Caco-2 (cell line): Measurements from ENCODE around the gene OPN1SW. TPM values are rescaled to one million over a fixed set of nuclear protein-coding genes. Genes with fewer than 3 reads are reported as not detected.

ENCODE experiments used
- BruUV-seq: library from RNA; stranded (reverse); fragments of 400-500 nt; replicated peaks from 2 replicates; lab custom pipeline; 2021; lab: Mats Ljungman, UMichigan
- CTCF ChIA-PET: fragments of 300-600 bp; sonication (Branson Sonifier 250); formaldehyde crosslinking; loops from one replicate; lab custom pipeline; 2022; ENCODE audit warnings: antibody characterized with exemption; lab: Charles Lee
- POLR2A ChIA-PET: fragments of 300-600 bp; sonication (Branson Sonifier 250); formaldehyde crosslinking; loops from one replicate; lab custom pipeline; 2022; ENCODE audit warnings: antibody characterized with exemption; lab: Charles Lee
- DNase-seq, 2 experiments: peaks; one replicate each; pipeline versions ENCODE4 v3.0.0 to v3.0.0-alpha.2; 2020 to 2022
- H3K27me3 ChIP-seq: replicated peaks from 2 replicates; pipeline ENCODE4 v1.6.0; 2011; ENCODE audit warnings: low read length; ENCODE audit not compliant: control insufficient read depth, insufficient read depth
- H3K36me3 ChIP-seq: 2 replicates; pipeline ENCODE4 v1.5.1; 2011; ENCODE audit warnings: low read length; ENCODE audit not compliant: control insufficient read depth, insufficient read depth
- H3K4me1 ChIP-seq: fragments of 250-450 bp; sonication (Bioruptor Pico); 2 replicates; pipeline ENCODE4 v1.5.1; 2020; ENCODE audit warnings: mild to moderate bottlenecking
- H3K4me3 ChIP-seq: 2 replicates; pipeline ENCODE4 v1.5.1; 2011; ENCODE audit warnings: low read depth, mild to moderate bottlenecking, control low read depth, low read length
- H3K9me3 ChIP-seq: fragments of 250-450 bp; sonication (Bioruptor Pico); 2 replicates; pipeline ENCODE4 v1.5.1; 2020; ENCODE audit warnings: mild to moderate bottlenecking, moderate library complexity
- H3K27ac Mint-ChIP-seq: one replicate; pipeline ENCODE4 v1.8.0; 2022; ENCODE audit warnings: mixed read lengths; ENCODE audit not compliant: unreplicated experiment
- H3K27me3 Mint-ChIP-seq: one replicate; pipeline ENCODE4 v1.8.0; 2022; ENCODE audit warnings: mixed read lengths; ENCODE audit not compliant: insufficient read depth, unreplicated experiment
- H3K36me3 Mint-ChIP-seq: one replicate; pipeline ENCODE4 v1.8.0; 2022; ENCODE audit warnings: mild to moderate bottlenecking, mixed read lengths; ENCODE audit not compliant: insufficient read depth, unreplicated experiment
- H3K4me1 Mint-ChIP-seq: one replicate; pipeline ENCODE4 v1.8.0; 2022; ENCODE audit warnings: low read depth, mixed read lengths; ENCODE audit not compliant: unreplicated experiment
- H3K4me3 Mint-ChIP-seq: one replicate; pipeline ENCODE4 v1.8.0; 2022; ENCODE audit warnings: mild to moderate bottlenecking, moderate library complexity, mixed read lengths; ENCODE audit not compliant: unreplicated experiment
- H3K9me3 Mint-ChIP-seq: one replicate; pipeline ENCODE4 v1.8.0; 2022; ENCODE audit warnings: mixed read lengths; ENCODE audit not compliant: unreplicated experiment
- intact Hi-C: fragments of 100-400 bp; cut with micrococcal nuclease; formaldehyde crosslinking; loops from one replicate; pipeline ENCODE4 v1.10.0; 2022; ENCODE audit not compliant: unreplicated experiment
- total RNA-seq: library from RNA; stranded (reverse); gene quantifications from 2 replicates; pipeline ENCODE4 v1.2.3, GENCODE V29; 2022
- TF ChIP-seq, protein P1 (sequence below), 2 experiments: fragments of 200-600 bp in 1 of 2; IDR thresholded peaks; 1 replicate in 1 of 2; 2 replicates in 1 of 2; pipeline versions ENCODE4 v1.5.1 to v1.8.0; 2011 to 2022; ENCODE audit warnings: antibody characterized with exemption in 1 of 2, control low read depth in 1 of 2, inconsistent platforms in 1 of 2, low read depth in 1 of 2, low read length in 1 of 2, mild to moderate bottlenecking in 1 of 2, moderate library complexity in 1 of 2; ENCODE audit not compliant: insufficient read depth in 1 of 2, severe bottlenecking in 1 of 2, unreplicated experiment in 1 of 2

OPN1SW gene
- total RNA-seq, 1 experiment from 2014 or later = not detected

DNA sequence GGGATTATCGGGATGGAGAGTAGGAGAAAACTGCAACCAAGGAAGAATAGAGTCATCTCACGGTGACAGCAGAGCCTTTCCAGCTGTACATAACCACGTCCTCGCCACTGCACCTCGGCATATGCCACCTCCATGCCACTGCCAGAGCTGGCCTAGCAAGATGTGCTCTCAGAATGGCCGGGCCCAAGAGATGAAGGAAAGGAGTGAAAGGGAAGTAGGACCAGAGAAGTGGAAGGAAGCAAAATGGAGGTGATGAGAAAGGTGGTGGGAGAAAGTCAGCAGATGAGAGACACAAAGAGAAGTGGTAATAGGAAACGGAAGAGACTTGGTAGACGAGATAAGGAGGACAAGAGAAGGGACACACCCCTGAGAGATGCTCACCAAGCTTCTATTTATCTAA lies 44.4 kb downstream of the OPN1SW start:
- no peaks in the 10 kb centered on the region for H3K36me3 Mint-ChIP-seq
- intact Hi-C loops = no loop called here
- no peak for DNase-seq
- TF ChIP-seq, protein P1, sequence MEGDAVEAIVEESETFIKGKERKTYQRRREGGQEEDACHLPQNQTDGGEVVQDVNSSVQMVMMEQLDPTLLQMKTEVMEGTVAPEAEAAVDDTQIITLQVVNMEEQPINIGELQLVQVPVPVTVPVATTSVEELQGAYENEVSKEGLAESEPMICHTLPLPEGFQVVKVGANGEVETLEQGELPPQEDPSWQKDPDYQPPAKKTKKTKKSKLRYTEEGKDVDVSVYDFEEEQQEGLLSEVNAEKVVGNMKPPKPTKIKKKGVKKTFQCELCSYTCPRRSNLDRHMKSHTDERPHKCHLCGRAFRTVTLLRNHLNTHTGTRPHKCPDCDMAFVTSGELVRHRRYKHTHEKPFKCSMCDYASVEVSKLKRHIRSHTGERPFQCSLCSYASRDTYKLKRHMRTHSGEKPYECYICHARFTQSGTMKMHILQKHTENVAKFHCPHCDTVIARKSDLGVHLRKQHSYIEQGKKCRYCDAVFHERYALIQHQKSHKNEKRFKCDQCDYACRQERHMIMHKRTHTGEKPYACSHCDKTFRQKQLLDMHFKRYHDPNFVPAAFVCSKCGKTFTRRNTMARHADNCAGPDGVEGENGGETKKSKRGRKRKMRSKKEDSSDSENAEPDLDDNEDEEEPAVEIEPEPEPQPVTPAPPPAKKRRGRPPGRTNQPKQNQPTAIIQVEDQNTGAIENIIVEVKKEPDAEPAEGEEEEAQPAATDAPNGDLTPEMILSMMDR (IDR thresholded peaks at IDR 0.05; ENCODE audit: insufficient read depth in 1 of 2, low read depth in 1 of 2, low read length in 1 of 2, severe bottlenecking in 1 of 2, unreplicated experiment in 1 of 2) = no peak
- H3K27ac Mint-ChIP-seq = no peak overlapping the region
- CTCF ChIA-PET = interaction anchor here (0.5 to 0.6 kb wide), 2 partner anchors 16 to 440 kb away, joined by 3 to 5 read pairs; no protein-coding TSS in a partner anchor
- no peaks in the 10 kb centered on the region for H3K36me3 ChIP-seq
- no TSS peak for BruUV-seq
- no peak overlapping the region for H3K4me3 ChIP-seq
- H3K9me3 ChIP-seq = no peaks in the 10 kb centered on the region
- no peaks in the 10 kb centered on the region for H3K9me3 Mint-ChIP-seq
- H3K27me3 Mint-ChIP-seq = peaks cover 3% of the 10 kb centered on the region
- POLR2A ChIA-PET = no interaction called here
- H3K4me1 Mint-ChIP-seq = no peaks in the 10 kb centered on the region
- no peaks in the 10 kb centered on the region for H3K4me1 ChIP-seq
- no peak overlapping the region for H3K4me3 Mint-ChIP-seq
- no peaks in the 10 kb centered on the region; the same call in none of the 2 replicates for H3K27me3 ChIP-seq

GRCh38 chr7:128729494-128729893 lies 46.1 kb downstream of the OPN1SW start:
- H3K9me3 ChIP-seq = no peaks in the 10 kb centered on the region
- DNase-seq = no peak
- intact Hi-C loops = no loop called here
- TF ChIP-seq, protein P1 (IDR thresholded peaks at IDR 0.05; ENCODE audit: insufficient read depth in 1 of 2, low read depth in 1 of 2, low read length in 1 of 2, severe bottlenecking in 1 of 2, unreplicated experiment in 1 of 2) = no peak
- H3K36me3 ChIP-seq = no peaks in the 10 kb centered on the region
- no peak overlapping the region for H3K4me3 Mint-ChIP-seq
- H3K27me3 ChIP-seq = no peaks in the 10 kb centered on the region; the same call in none of the 2 replicates
- no peaks in the 10 kb centered on the region for H3K9me3 Mint-ChIP-seq
- no peak overlapping the region for H3K27ac Mint-ChIP-seq
- CTCF ChIA-PET = no interaction called here
- H3K36me3 Mint-ChIP-seq = no peaks in the 10 kb centered on the region
- no peak overlapping the region for H3K4me3 ChIP-seq
- BruUV-seq = no TSS peak
- H3K4me1 ChIP-seq = no peaks in the 10 kb centered on the region
- H3K4me1 Mint-ChIP-seq = no peaks in the 10 kb centered on the region
- POLR2A ChIA-PET = no interaction called here
- peaks cover 3% of the 10 kb centered on the region for H3K27me3 Mint-ChIP-seq

GRCh38 chr7:128728598-128728997 lies 47.0 kb downstream of the OPN1SW start:
- no peaks in the 10 kb centered on the region for H3K9me3 Mint-ChIP-seq
- H3K27me3 Mint-ChIP-seq = peaks cover 3% of the 10 kb centered on the region
- no peak overlapping the region for H3K4me3 Mint-ChIP-seq
- TF ChIP-seq, protein P1 (IDR thresholded peaks at IDR 0.05; ENCODE audit: insufficient read depth in 1 of 2, low read depth in 1 of 2, low read length in 1 of 2, severe bottlenecking in 1 of 2, unreplicated experiment in 1 of 2) = no peak
- no peaks in the 10 kb centered on the region; the same call in none of the 2 replicates for H3K27me3 ChIP-seq
- DNase-seq = no peak
- no peaks in the 10 kb centered on the region for H3K4me1 Mint-ChIP-seq
- no peaks in the 10 kb centered on the region for H3K36me3 ChIP-seq
- intact Hi-C loops = no loop called here
- H3K9me3 ChIP-seq = no peaks in the 10 kb centered on the region
- no peaks in the 10 kb centered on the region for H3K36me3 Mint-ChIP-seq
- H3K4me3 ChIP-seq = no peak overlapping the region
- ChIA-PET POLR2A (no interaction called here), CTCF (no interaction called here)
- H3K27ac Mint-ChIP-seq = no peak overlapping the region
- BruUV-seq = no TSS peak
- H3K4me1 ChIP-seq = no peaks in the 10 kb centered on the region
